Activated T-helper 1 cell treated with anti-CD3 and anti-CD28 coated beads, Interleukin-12 subunit alpha, Interleukin-12 subunit beta, Interleukin-2, Interleukin-4 antibody, amounts not matched to agents 30 ng/mL and 10 ng/mL and 1 ng/mL, durations not matched to agents 14 hours and 24 hours and 36 hours (primary cell): ENCODE results near the gene MAFF. TPM values are rescaled to one million over a fixed set of nuclear protein-coding genes. Genes with fewer than 3 reads are reported as not detected.

Experiments used
- DNase-seq: peaks from one replicate; pipeline ENCODE4 v3.0.0; 2021; ENCODE audit warnings: low spot score
- H3K27ac Mint-ChIP-seq: one replicate; pipeline ENCODE4 v1.8.0; 2021; ENCODE audit warnings: mild to moderate bottlenecking, mixed read lengths
- H3K27me3 Mint-ChIP-seq: one replicate; pipeline ENCODE4 v1.8.0; 2022; ENCODE audit warnings: mild to moderate bottlenecking, moderate library complexity, mixed read lengths; ENCODE audit not compliant: insufficient read depth
- H3K36me3 Mint-ChIP-seq: one replicate; pipeline ENCODE4 v1.8.0; 2021; ENCODE audit warnings: low read depth, mixed read lengths
- H3K4me1 Mint-ChIP-seq: one replicate; pipeline ENCODE4 v1.8.0; 2021; ENCODE audit warnings: low read depth, mixed read lengths
- H3K4me3 Mint-ChIP-seq: one replicate; pipeline ENCODE4 v1.8.0; 2021; ENCODE audit warnings: mild to moderate bottlenecking, moderate library complexity, mixed read lengths
- H3K9me3 Mint-ChIP-seq: one replicate; pipeline ENCODE4 v1.8.0; 2021; ENCODE audit warnings: mixed read lengths
- intact Hi-C: fragments of 100-400 bp; cut with micrococcal nuclease; formaldehyde crosslinking; loops from one replicate; pipeline ENCODE4 v1.15.1; 2024
- total RNA-seq: library from RNA; stranded (reverse); gene quantifications from 2 replicates; pipeline ENCODE4 v1.2.3, GENCODE V29; 2022

Gene MAFF
- total RNA-seq, 1 donor from 2014 or later = 12.5 TPM

GRCh38 chr22:38213319-38213989 lies 11.7 kb downstream of the MAFF start:
- peaks cover 23% of the 10 kb centered on the region for H3K4me1 Mint-ChIP-seq

GRCh38 chr22:38213990-38214301 lies 12.2 kb downstream of the MAFF start:
- no peaks in the 10 kb centered on the region for H3K9me3 Mint-ChIP-seq
- H3K36me3 Mint-ChIP-seq = peaks cover 7% of the 10 kb centered on the region
- H3K4me1 Mint-ChIP-seq = peaks cover 26% of the 10 kb centered on the region
- H3K27me3 Mint-ChIP-seq = no peaks in the 10 kb centered on the region
- H3K4me3 Mint-ChIP-seq = no peak overlapping the region
- no peak for DNase-seq
- H3K27ac Mint-ChIP-seq = no peak overlapping the region
- intact Hi-C loops = no loop called here

More at GRCh38 chr22:38213319-38213989, 11.7 kb downstream of the MAFF start:
- DNase-seq = no peak
- no peak overlapping the region for H3K4me3 Mint-ChIP-seq
- intact Hi-C loops = no loop called here
- H3K9me3 Mint-ChIP-seq = no peaks in the 10 kb centered on the region
- no peak overlapping the region for H3K27ac Mint-ChIP-seq
- H3K36me3 Mint-ChIP-seq = peaks cover 7% of the 10 kb centered on the region
- H3K27me3 Mint-ChIP-seq = no peaks in the 10 kb centered on the region

GRCh38 chr22:38214302-38215056 lies 12.7 kb downstream of the MAFF start:
- peaks cover 31% of the 10 kb centered on the region for H3K4me1 Mint-ChIP-seq
- intact Hi-C loops = no loop called here
- peak; percentile 51 for DNase-seq
- no peak overlapping the region for H3K27ac Mint-ChIP-seq
- no peak overlapping the region for H3K4me3 Mint-ChIP-seq
- no peaks in the 10 kb centered on the region for H3K9me3 Mint-ChIP-seq
- peaks cover 10% of the 10 kb centered on the region for H3K36me3 Mint-ChIP-seq
- no peaks in the 10 kb centered on the region for H3K27me3 Mint-ChIP-seq

- H3K4me1 Mint-ChIP-seq = peaks cover 28% of the 10 kb centered on the region
- H3K27me3 Mint-ChIP-seq = no peaks in the 10 kb centered on the region
- peaks cover 10% of the 10 kb centered on the region for H3K36me3 Mint-ChIP-seq
- no peak overlapping the region for H3K4me3 Mint-ChIP-seq
- H3K27ac Mint-ChIP-seq = no peak overlapping the region
- intact Hi-C loops = no loop called here
- no peaks in the 10 kb centered on the region for H3K9me3 Mint-ChIP-seq
- DNase-seq = no peak
Measured at GRCh38 chr22:38215156-38216038, 13.6 kb downstream of the MAFF start.

GRCh38 chr22:38218661-38219622 lies 17.1 kb downstream of the MAFF start:
- Mint-ChIP-seq H3K36me3 (peaks cover 8% of the 10 kb centered on the region), H3K4me3 (no peak overlapping the region), H3K27ac (peak overlapping the region; percentile 2), H3K4me1 (peaks cover 15% of the 10 kb centered on the region), H3K9me3 (no peaks in the 10 kb centered on the region), H3K27me3 (no peaks in the 10 kb centered on the region)
- no peak for DNase-seq
- intact Hi-C loops = loop anchor here (1.0 kb wide), 1 partner anchor 13 kb away; no protein-coding TSS in a partner anchor

- no peak overlapping the region for H3K4me3 Mint-ChIP-seq
- peaks cover 15% of the 10 kb centered on the region for H3K4me1 Mint-ChIP-seq
- peak overlapping the region; percentile 2 for H3K27ac Mint-ChIP-seq
- intact Hi-C loops = no loop called here
- no peaks in the 10 kb centered on the region for H3K27me3 Mint-ChIP-seq
- no peak for DNase-seq
- peaks cover 8% of the 10 kb centered on the region for H3K36me3 Mint-ChIP-seq
- H3K9me3 Mint-ChIP-seq = no peaks in the 10 kb centered on the region
Measured at GRCh38 chr22:38219632-38220031, 17.8 kb downstream of the MAFF start.

GRCh38 chr22:38220163-38220562 lies 18.4 kb downstream of the MAFF start:
- no peak for DNase-seq
- no peaks in the 10 kb centered on the region for H3K27me3 Mint-ChIP-seq
- no peak overlapping the region for H3K27ac Mint-ChIP-seq
- no peak overlapping the region for H3K4me3 Mint-ChIP-seq
- H3K4me1 Mint-ChIP-seq = peaks cover 15% of the 10 kb centered on the region
- intact Hi-C loops = no loop called here
- H3K36me3 Mint-ChIP-seq = peaks cover 4% of the 10 kb centered on the region
- no peaks in the 10 kb centered on the region for H3K9me3 Mint-ChIP-seq

GRCh38 chr22:38220653-38221386 lies 19.0 kb downstream of the MAFF start:
- no peaks in the 10 kb centered on the region for H3K9me3 Mint-ChIP-seq
- H3K36me3 Mint-ChIP-seq = peaks cover 4% of the 10 kb centered on the region
- no peak overlapping the region for H3K27ac Mint-ChIP-seq
- no peak for DNase-seq
- H3K27me3 Mint-ChIP-seq = no peaks in the 10 kb centered on the region
- intact Hi-C loops = no loop called here
- H3K4me1 Mint-ChIP-seq = peaks cover 15% of the 10 kb centered on the region
- H3K4me3 Mint-ChIP-seq = no peak overlapping the region

- peaks cover 15% of the 10 kb centered on the region for H3K4me1 Mint-ChIP-seq
- no peak overlapping the region for H3K27ac Mint-ChIP-seq
- H3K36me3 Mint-ChIP-seq = peaks cover 4% of the 10 kb centered on the region
- no peak for DNase-seq
- intact Hi-C loops = no loop called here
- H3K9me3 Mint-ChIP-seq = no peaks in the 10 kb centered on the region
- H3K4me3 Mint-ChIP-seq = no peak overlapping the region
- no peaks in the 10 kb centered on the region for H3K27me3 Mint-ChIP-seq
Measured at GRCh38 chr22:38221407-38221806, 19.6 kb downstream of the MAFF start.

GRCh38 chr22:38221908-38222796 lies 20.4 kb downstream of the MAFF start:
- H3K27me3 Mint-ChIP-seq = no peaks in the 10 kb centered on the region
- H3K4me1 Mint-ChIP-seq = peaks cover 15% of the 10 kb centered on the region
- H3K36me3 Mint-ChIP-seq = peaks cover 4% of the 10 kb centered on the region
- intact Hi-C loops = no loop called here
- no peak for DNase-seq
- H3K27ac Mint-ChIP-seq = no peak overlapping the region
- no peak overlapping the region for H3K4me3 Mint-ChIP-seq
- no peaks in the 10 kb centered on the region for H3K9me3 Mint-ChIP-seq

- Mint-ChIP-seq H3K36me3 (peaks cover 4% of the 10 kb centered on the region), H3K4me1 (peaks cover 15% of the 10 kb centered on the region), H3K9me3 (no peaks in the 10 kb centered on the region), H3K4me3 (no peak overlapping the region), H3K27me3 (no peaks in the 10 kb centered on the region), H3K27ac (no peak overlapping the region)
- intact Hi-C loops = no loop called here
- DNase-seq = no peak
Measured at GRCh38 chr22:38222797-38223119, 21.0 kb downstream of the MAFF start.
